H1 (cell line): ENCODE results near the gene BAIAP2. TPM values are rescaled to one million over a fixed set of nuclear protein-coding genes. Genes with fewer than 3 reads are reported as not detected.

Source experiments
- CTCF ChIA-PET: fragments of 300-600 bp; sonication (Branson Sonifier 250); formaldehyde crosslinking; loops from one replicate; lab custom pipeline; 2021; ENCODE audit not compliant: partially characterized antibody; lab: Charles Lee
- POLR2A ChIA-PET: fragments of 300-600 bp; sonication (Branson Sonifier 250); formaldehyde crosslinking; loops from one replicate; lab custom pipeline; 2021; ENCODE audit warnings: inconsistent platforms; ENCODE audit not compliant: partially characterized antibody; lab: Charles Lee
- DNase-seq, 2 experiments: peaks; one replicate each; pipeline versions ENCODE4 v3.0.0 to v3.0.0-alpha.2; 2010 to 2022; ENCODE audit warnings: low spot score in 2 of 2, low read depth in 1 of 2, mixed read lengths in 1 of 2
- FAIRE-seq: peaks from 2 replicates; lab custom pipeline; 2011; peaks lifted over from hg19 to GRCh38; lab: Jason Lieb, UNC
- H2AFZ ChIP-seq: 2 replicates; pipeline ENCODE4 v1.8.1; 2012; ENCODE audit warnings: low read length, inconsistent platforms
- H2AK5ac ChIP-seq: 2 replicates; pipeline ENCODE4 v1.6.1; 2013; ENCODE audit warnings: low read depth, low read length
- H2BK120ac ChIP-seq: replicated peaks from 2 replicates; pipeline ENCODE3; 2013; ENCODE audit warnings: low read depth, low read length, inconsistent platforms
- H2BK12ac ChIP-seq: 2 replicates; pipeline ENCODE4 v1.6.1; 2013; ENCODE audit warnings: low read depth, low read length
- H2BK15ac ChIP-seq: 2 replicates; pipeline ENCODE4 v1.6.1; 2013; ENCODE audit warnings: low read length
- H2BK20ac ChIP-seq: 2 replicates; pipeline ENCODE4 v1.6.1; 2013; ENCODE audit warnings: low read length
- H2BK5ac ChIP-seq: 2 replicates; pipeline ENCODE4 v1.6.1; 2013; ENCODE audit warnings: low read depth, low read length
- H3K14ac ChIP-seq: 2 replicates; pipeline ENCODE4 v1.6.1; 2013; ENCODE audit warnings: inconsistent platforms; ENCODE audit not compliant: insufficient read length
- H3K18ac ChIP-seq: 2 replicates; pipeline ENCODE4 v1.6.1; 2013; ENCODE audit warnings: low read length; ENCODE audit errors: extremely low read depth
- H3K23ac ChIP-seq: 2 replicates; pipeline ENCODE4 v1.6.1; 2013; ENCODE audit warnings: inconsistent platforms; ENCODE audit not compliant: insufficient read length
- H3K23me2 ChIP-seq: 2 replicates; pipeline ENCODE4 v1.6.1; 2013; ENCODE audit warnings: low read depth, low read length
- H3K27ac ChIP-seq: 2 replicates; pipeline ENCODE4 v1.6.1; 2011; ENCODE audit warnings: low read depth, low read length, inconsistent platforms
- H3K27me3 ChIP-seq, 4 experiments: replicated peaks in 1 of 4; 1 replicate in 1 of 4; 2 replicates in 3 of 4; pipeline versions ENCODE4 v1.6.1 to v1.8.1; 2011 to 2013; ENCODE audit warnings: low read length in 3 of 4, mild to moderate bottlenecking in 3 of 4, inconsistent platforms in 2 of 4, mixed read lengths in 2 of 4, moderate library complexity in 1 of 4; ENCODE audit not compliant: control insufficient read depth in 3 of 4, insufficient read depth in 3 of 4; ENCODE audit errors: extremely low read depth in 1 of 4
- H3K36me3 ChIP-seq, 4 experiments: 2 replicates each; pipeline versions ENCODE4 v1.6.1 to v1.8.1; 2011 to 2013; ENCODE audit warnings: mild to moderate bottlenecking in 4 of 4, low read length in 3 of 4, moderate library complexity in 2 of 4, control low read depth in 1 of 4, inconsistent platforms in 1 of 4; ENCODE audit not compliant: insufficient read depth in 4 of 4, control insufficient read depth in 2 of 4
- H3K4ac ChIP-seq: replicated peaks from 2 replicates; pipeline ENCODE3; 2013; ENCODE audit warnings: low read length, low read depth, mixed read lengths, inconsistent platforms; ENCODE audit not compliant: insufficient read length
- H3K4me1 ChIP-seq, 4 experiments: replicated peaks in 1 of 4; 1 replicate in 1 of 4; 2 replicates in 3 of 4; pipeline versions ENCODE4 v1.6.1 to v1.8.1; 2011 to 2013; ENCODE audit warnings: low read length in 3 of 4, inconsistent platforms in 2 of 4, mixed read lengths in 1 of 4; ENCODE audit not compliant: insufficient read depth in 4 of 4, control insufficient read depth in 3 of 4
- H3K4me2 ChIP-seq, 2 experiments: 2 replicates each; pipeline versions ENCODE4 v1.6.1 to v1.8.1; 2011 to 2013; ENCODE audit warnings: low read depth in 2 of 2, low read length in 2 of 2, control low read depth in 1 of 2, inconsistent platforms in 1 of 2, mild to moderate bottlenecking in 1 of 2; ENCODE audit not compliant: insufficient read depth in 1 of 2
- H3K4me3 ChIP-seq, 4 experiments: fragments of 200-600, 300-600 bp in 1 of 4; sonication (generic), shearing (Covaris generic), sonication (Bioruptor Twin) in 1 of 4; 2 replicates each; pipeline versions ENCODE4 v1.5.1 to v1.8.1; 2011 to 2016; ENCODE audit warnings: low read length in 4 of 4, low read depth in 3 of 4, control low read depth in 2 of 4, inconsistent platforms in 2 of 4, mild to moderate bottlenecking in 2 of 4, mixed read lengths in 1 of 4, moderate library complexity in 1 of 4; ENCODE audit not compliant: insufficient read depth in 2 of 4; ENCODE audit errors: extremely low read depth in 1 of 4
- H3K56ac ChIP-seq: replicated peaks from 2 replicates; pipeline ENCODE3; 2013; ENCODE audit warnings: low read depth, mild to moderate bottlenecking, mixed read lengths, low read length, inconsistent platforms; ENCODE audit not compliant: insufficient read length
- H3K79me1 ChIP-seq: 2 replicates; pipeline ENCODE4 v1.6.1; 2013; ENCODE audit warnings: low read depth, low read length, control low read depth
- H3K79me2 ChIP-seq, 2 experiments: 2 replicates each; pipeline versions ENCODE4 v1.6.1 to v1.8.1; 2012 to 2013; ENCODE audit warnings: low read length in 2 of 2, mild to moderate bottlenecking in 2 of 2, inconsistent platforms in 1 of 2; ENCODE audit not compliant: insufficient read depth in 2 of 2, control insufficient read depth in 1 of 2
- H3K9ac ChIP-seq, 4 experiments: replicated peaks in 1 of 4; 1 replicate in 1 of 4; 2 replicates in 3 of 4; pipeline versions ENCODE4 v1.6.1 to v1.8.1; 2011 to 2013; ENCODE audit warnings: low read depth in 3 of 4, low read length in 3 of 4, control low read depth in 2 of 4, mild to moderate bottlenecking in 2 of 4, moderate library complexity in 2 of 4, inconsistent platforms in 1 of 4; ENCODE audit errors: extremely low read depth in 1 of 4
- H3K9me3 ChIP-seq, 2 experiments: 2 replicates each; pipeline versions ENCODE4 v1.6.1 to v1.8.1; 2012 to 2013; ENCODE audit warnings: mild to moderate bottlenecking in 2 of 2, moderate library complexity in 2 of 2, control low read depth in 1 of 2, inconsistent platforms in 1 of 2, low read depth in 1 of 2, low read length in 1 of 2, mixed read lengths in 1 of 2; ENCODE audit not compliant: insufficient read depth in 2 of 2
- H4K20me1 ChIP-seq, 2 experiments: replicated peaks in 1 of 2; 2 replicates each; pipeline versions ENCODE3 to v1.8.1; 2011 to 2013; ENCODE audit warnings: inconsistent platforms in 2 of 2, low read length in 2 of 2, mild to moderate bottlenecking in 1 of 2; ENCODE audit not compliant: insufficient read depth in 2 of 2, control insufficient read depth in 1 of 2
- H4K5ac ChIP-seq: 2 replicates; pipeline ENCODE4 v1.6.1; 2013; ENCODE audit warnings: low read length, low read depth, mixed read lengths, inconsistent platforms; ENCODE audit not compliant: insufficient read length
- H4K8ac ChIP-seq: 2 replicates; pipeline ENCODE4 v1.8.0; 2013; ENCODE audit warnings: mild to moderate bottlenecking, moderate library complexity, low read length, inconsistent platforms; ENCODE audit not compliant: insufficient read depth; ENCODE audit errors: extremely low read depth
- H4K91ac ChIP-seq: replicated peaks from 2 replicates; pipeline ENCODE3; 2013; ENCODE audit warnings: low read length, mixed read lengths, inconsistent platforms; ENCODE audit not compliant: insufficient read length
- ASH2L ChIP-seq: fragments of 200-600, 300-600 bp; sonication (generic); IDR thresholded peaks from one replicate; pipeline ENCODE4 v1.7.1; 2017; ENCODE audit warnings: low read length
- EGR1 ChIP-seq: IDR thresholded peaks from 2 replicates; pipeline ENCODE4 v1.6.1; 2011; ENCODE audit warnings: low read depth, low read length, borderline replicate concordance
- EP300 ChIP-seq, 2 experiments: IDR thresholded peaks; 1 replicate in 1 of 2; 2 replicates in 1 of 2; pipeline ENCODE4 v1.6.1; 2011 to 2012; ENCODE audit warnings: low read depth in 2 of 2, low read length in 2 of 2, mild to moderate bottlenecking in 2 of 2, borderline replicate concordance in 1 of 2, inconsistent platforms in 1 of 2, moderate library complexity in 1 of 2
- GTF2F1 ChIP-seq: IDR thresholded peaks from 2 replicates; pipeline ENCODE4 v1.6.1; 2012; ENCODE audit warnings: low read depth, low read length, improper control_type of control experiment, borderline replicate concordance
- KDM1A ChIP-seq: fragments of 200-600, 300-600 bp; sonication (generic); IDR thresholded peaks from 2 replicates; pipeline ENCODE4 v1.7.1; 2016; ENCODE audit warnings: mild to moderate bottlenecking, low read length, borderline replicate concordance
- RFX5 ChIP-seq: IDR thresholded peaks from 2 replicates; pipeline ENCODE4 v1.6.1; 2011; ENCODE audit warnings: low read depth, low read length, improper control_type of control experiment, borderline replicate concordance
- RNF2 ChIP-seq: fragments of 200-900, 300-1000 bp; sonication (generic); IDR thresholded peaks from 2 replicates; pipeline ENCODE4 v1.7.1; 2016; ENCODE audit warnings: borderline replicate concordance, low read depth, mild to moderate bottlenecking, antibody characterized with exemption, low read length; ENCODE audit not compliant: poor library complexity, severe bottlenecking; ENCODE audit errors: missing control alignments
- SIRT6 ChIP-seq: IDR thresholded peaks from one replicate; pipeline ENCODE4 v1.7.1; 2012; ENCODE audit warnings: low read length, inconsistent platforms
- SIX5 ChIP-seq: IDR thresholded peaks from 2 replicates; pipeline ENCODE4 v1.6.1; 2011; ENCODE audit warnings: mild to moderate bottlenecking, low read depth, low read length
- SP4 ChIP-seq: IDR thresholded peaks from 2 replicates; pipeline ENCODE4 v1.6.1; 2012; ENCODE audit warnings: low read length, inconsistent platforms
- TAF7 ChIP-seq: optimal IDR thresholded peaks from 2 replicates; pipeline ENCODE3; 2011; ENCODE audit warnings: low read depth, mild to moderate bottlenecking, inconsistent platforms, low read length, moderate library complexity, borderline replicate concordance
- TCF12 ChIP-seq: IDR thresholded peaks from 2 replicates; pipeline ENCODE4 v1.6.1; 2011; ENCODE audit warnings: low read depth, mild to moderate bottlenecking, low read length
- TEAD4 ChIP-seq: IDR thresholded peaks from 2 replicates; pipeline ENCODE4 v1.6.1; 2012; ENCODE audit warnings: low read depth, low read length, inconsistent platforms, mixed read lengths
- WGBS, 2 experiments: shearing (Covaris generic) in 1 of 2; methylation state at CpG; one replicate each; pipeline versions ENCODE4 v1.1.6 to v1.1.7; 2013 to 2015; ENCODE audit warnings: low lambda C conversion rate in 2 of 2, mixed read lengths in 2 of 2, inconsistent platforms in 1 of 2, low coverage in 1 of 2, missing lambda C conversion rate in 1 of 2; ENCODE audit not compliant: insufficient replicate concordance in 2 of 2, insufficient coverage in 1 of 2, insufficient read length in 1 of 2; ENCODE audit errors: extremely low coverage in 1 of 2, missing lambda C conversion rate in 1 of 2; 5-methylcytosine and 5-hydroxymethylcytosine counted together
- polyA plus RNA-seq, 7 experiments: library from polyadenylated mRNA; depleted of rRNA in 3 of 7; stranded (reverse) in 5 of 7; unstranded in 2 of 7; fragments of >200 nt in 5 of 7; fragments of 200-250 nt in 2 of 7; gene quantifications; 1 replicate in 5 of 7; 2 replicates in 1 of 7; 4 replicates in 1 of 7; pipeline versions ENCODE4 v1.2.1 to v1.2.3, GENCODE V29; 2011 to 2013; ENCODE audit warnings: missing spikeins in 2 of 7, mixed read lengths in 2 of 7
- total RNA-seq: library from RNA; stranded (reverse); fragmentation: NEBNext Ultra II Directional; extraction: Animal tissue kit (Norgen Biotek cat#: 25700); gene quantifications from 2 replicates; pipeline ENCODE4 v1.2.1, GENCODE V29; 2021

BAIAP2 gene
- total and polyA plus RNA-seq, 2 of the 8 experiments (the other 6 are each of a cell fraction or from before 2014, with no cell fraction given), result 10.0 to 22.8 TPM

DNA sequence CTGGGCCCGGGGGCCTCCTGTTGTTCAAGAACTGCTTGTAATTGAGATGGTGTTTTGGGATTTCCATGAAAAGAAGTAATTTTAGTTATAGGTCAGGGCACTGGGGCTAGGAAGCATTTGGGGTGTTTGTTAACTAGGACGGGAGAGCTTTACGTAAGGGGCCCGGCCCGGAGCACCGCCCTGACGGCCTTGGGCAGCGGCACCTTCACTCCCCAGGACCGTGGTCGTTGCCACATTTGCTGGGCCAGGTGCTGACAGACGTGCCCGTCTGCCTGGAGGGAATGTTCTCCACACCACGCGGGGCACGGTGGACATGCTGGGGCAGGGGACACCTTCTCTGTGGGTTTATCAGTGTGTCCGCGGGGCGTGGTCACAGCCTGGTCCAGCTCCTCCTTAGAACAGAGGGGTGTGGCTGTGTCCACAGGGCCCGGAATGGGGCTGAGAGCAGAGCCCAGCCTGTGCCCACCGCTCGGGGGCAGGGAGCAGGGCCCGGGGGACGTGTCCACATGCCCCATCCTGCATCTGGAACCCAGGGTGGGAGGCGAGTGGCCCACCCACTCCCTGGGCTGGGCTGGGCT is 57.7 kb downstream of the BAIAP2 start:
- ChIA-PET CTCF (interaction anchor here (0.6 to 6.1 kb wide), 4 partner anchors 10 to 68 kb away, joined by 3 to 27 read pairs (median 12); no protein-coding TSS in a partner anchor), POLR2A (interaction anchor here (0.9 to 1.3 kb wide), 2 partner anchors 9 to 10 kb away, joined by 3 read pairs; no protein-coding TSS in a partner anchor)
- Histone ChIP-seq H3K56ac (no peak overlapping the region), H2AK5ac (no peak overlapping the region), H3K36me3 (no peaks in the 10 kb centered on the region), H3K27me3 (no peaks in the 10 kb centered on the region), H2BK120ac (no peak overlapping the region), H3K27ac (no peak overlapping the region), H3K14ac (no peak overlapping the region), H2BK15ac (no peak overlapping the region), H3K79me2 (no peaks in the 10 kb centered on the region), H3K4me1 (peaks cover 7 to 38% (median 30%) of the 10 kb centered on the region in 4 experiments), H4K8ac (no peak overlapping the region), H3K4ac (no peak overlapping the region), H4K91ac (no peak overlapping the region), H4K5ac (no peak overlapping the region), H3K79me1 (no peaks in the 10 kb centered on the region), H3K23me2 (no peaks in the 10 kb centered on the region), H3K18ac (no peak overlapping the region; the same call in 1 of the 2 replicates), H2BK12ac (no peak overlapping the region; the same call in 1 of the 2 replicates), H3K9ac (no peak overlapping the region), H2BK20ac (no peak overlapping the region), H4K20me1 (peaks cover 0 to 2% of the 10 kb centered on the region in 2 experiments), H3K4me3 (no peak overlapping the region), H2AFZ (no peak overlapping the region), H3K4me2 (no peak overlapping the region), H3K23ac (no peak overlapping the region), H3K9me3 (no peaks in the 10 kb centered on the region), H2BK5ac (no peak overlapping the region)
- FAIRE-seq (no peak), DNase-seq (no peak)
- WGBS, 2 experiments, result 93% methylated on average over 21 of the region's 24 CpGs; no CpG with 5 or more reads in 1 of the 2 experiments
- TF ChIP-seq TCF12, result no peak
- no peak for TF ChIP-seq TEAD4
- TF ChIP-seq RNF2, result no peak
- no peak for TF ChIP-seq SIX5
- TF ChIP-seq EP300 (IDR thresholded peaks at IDR 0.05; ENCODE audit: borderline replicate concordance in 1 of 2, low read depth in 2 of 2, low read length in 2 of 2), result no peak
- no peak for TF ChIP-seq SP4
- TF ChIP-seq ASH2L, result no peak
- no peak for TF ChIP-seq GTF2F1
- TF ChIP-seq SIRT6, result no peak
- no peak for TF ChIP-seq EGR1
- TF ChIP-seq RFX5, result no peak
- no peak for TF ChIP-seq TAF7
- no peak for TF ChIP-seq KDM1A
